Measurements from ENCODE around the gene SLC7A4.

Gene SLC7A4

DNA sequence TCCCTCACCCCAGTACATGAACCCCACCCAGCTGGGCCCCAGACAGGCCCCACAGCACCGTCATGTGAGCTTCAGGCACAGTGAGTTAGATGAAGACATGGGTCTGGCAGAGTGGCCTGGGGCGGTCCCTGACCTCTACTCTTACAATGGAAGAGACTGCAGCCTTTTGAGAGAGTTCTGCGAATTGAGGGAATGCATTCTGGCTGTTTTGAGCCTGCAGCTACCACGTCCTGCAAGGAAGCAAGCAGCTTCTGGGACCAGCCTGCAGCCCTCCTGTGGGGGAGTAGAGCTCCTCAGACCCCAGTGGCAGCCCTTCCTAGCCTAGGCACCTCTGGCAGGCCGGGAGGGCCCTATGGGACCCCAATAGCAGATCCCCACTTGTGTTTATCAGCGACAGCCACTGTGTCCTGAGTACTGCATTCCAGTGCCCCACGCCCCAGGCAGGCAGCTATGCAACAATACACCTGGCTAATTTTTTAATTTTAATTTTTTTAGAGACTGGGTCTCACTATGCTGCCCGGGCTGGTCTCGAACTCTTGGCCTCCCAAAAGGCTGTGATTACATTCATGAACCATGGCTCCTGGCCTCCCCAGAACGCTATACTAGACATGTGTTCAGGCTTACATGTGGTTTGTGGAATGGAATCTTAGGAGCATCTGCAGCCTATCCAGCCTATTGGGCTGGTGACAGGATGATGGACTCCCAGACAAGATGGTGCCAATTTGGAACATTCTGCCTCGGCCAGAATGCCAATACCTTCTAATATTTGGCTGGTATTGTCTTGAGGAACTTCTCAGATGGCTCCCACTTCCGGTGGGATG is 717 bp upstream of the SLC7A4 start:
- ATAC-seq (ENCODE audit: insufficient read depth, low read depth), result no peak
- H3K79me2 ChIP-seq (ENCODE audit: insufficient read depth, low read length), result no peaks in the 10 kb centered on the region
- H3K4me3 ChIP-seq (ENCODE audit: low read depth in 1 of 2, low read length in 2 of 2), result no peak overlapping the region
- no peaks in the 10 kb centered on the region for H3K36me3 ChIP-seq (ENCODE audit: insufficient read depth, low read length)
- H3K4me1 ChIP-seq (ENCODE audit: insufficient read depth, low read length), result no peaks in the 10 kb centered on the region
- H3K9ac ChIP-seq (ENCODE audit: low read depth, low read length), result no peak overlapping the region
- no peak overlapping the region for H3K4me2 ChIP-seq (ENCODE audit: insufficient read depth, low read length)
- H3K9me3 ChIP-seq (ENCODE audit: insufficient read depth, low read length, severe bottlenecking), result no peaks in the 10 kb centered on the region
- no peak for DNase-seq
- H4K20me1 ChIP-seq (ENCODE audit: insufficient read depth, low read length), result 0 out of 2 replicates have a peak, but pooled peaks cover 3% of the 10 kb centered on the region
- H3K27ac ChIP-seq (ENCODE audit: low read length), result no peak overlapping the region
- TF ChIP-seq, protein P1, sequence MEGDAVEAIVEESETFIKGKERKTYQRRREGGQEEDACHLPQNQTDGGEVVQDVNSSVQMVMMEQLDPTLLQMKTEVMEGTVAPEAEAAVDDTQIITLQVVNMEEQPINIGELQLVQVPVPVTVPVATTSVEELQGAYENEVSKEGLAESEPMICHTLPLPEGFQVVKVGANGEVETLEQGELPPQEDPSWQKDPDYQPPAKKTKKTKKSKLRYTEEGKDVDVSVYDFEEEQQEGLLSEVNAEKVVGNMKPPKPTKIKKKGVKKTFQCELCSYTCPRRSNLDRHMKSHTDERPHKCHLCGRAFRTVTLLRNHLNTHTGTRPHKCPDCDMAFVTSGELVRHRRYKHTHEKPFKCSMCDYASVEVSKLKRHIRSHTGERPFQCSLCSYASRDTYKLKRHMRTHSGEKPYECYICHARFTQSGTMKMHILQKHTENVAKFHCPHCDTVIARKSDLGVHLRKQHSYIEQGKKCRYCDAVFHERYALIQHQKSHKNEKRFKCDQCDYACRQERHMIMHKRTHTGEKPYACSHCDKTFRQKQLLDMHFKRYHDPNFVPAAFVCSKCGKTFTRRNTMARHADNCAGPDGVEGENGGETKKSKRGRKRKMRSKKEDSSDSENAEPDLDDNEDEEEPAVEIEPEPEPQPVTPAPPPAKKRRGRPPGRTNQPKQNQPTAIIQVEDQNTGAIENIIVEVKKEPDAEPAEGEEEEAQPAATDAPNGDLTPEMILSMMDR (IDR thresholded peaks at IDR 0.05; ENCODE audit: borderline replicate concordance, extremely low read depth, low read length, poor library complexity, severe bottlenecking), result no peak
- TF ChIP-seq EZH2 (IDR thresholded peaks at IDR 0.05; ENCODE audit: borderline replicate concordance, low read depth, low read length, severe bottlenecking), result no peak
- H2AFZ ChIP-seq (ENCODE audit: low read depth, low read length), result no peak overlapping the region
- H3K27me3 ChIP-seq (ENCODE audit: insufficient read depth, low read length, poor library complexity), result peaks cover 5% of the 10 kb centered on the region

- 0 out of 2 replicates have a peak, but pooled peaks cover 3% of the 10 kb centered on the region for H4K20me1 ChIP-seq (ENCODE audit: insufficient read depth, low read length)
- H3K27me3 ChIP-seq (ENCODE audit: insufficient read depth, low read length, poor library complexity), result no peaks in the 10 kb centered on the region
- H3K4me1 ChIP-seq (ENCODE audit: insufficient read depth, low read length), result no peaks in the 10 kb centered on the region
- no peak for ATAC-seq (ENCODE audit: insufficient read depth, low read depth)
- no peak for DNase-seq
- TF ChIP-seq, protein P1 (IDR thresholded peaks at IDR 0.05; ENCODE audit: borderline replicate concordance, extremely low read depth, low read length, poor library complexity, severe bottlenecking), result no peak
- no peak for TF ChIP-seq EZH2 (IDR thresholded peaks at IDR 0.05; ENCODE audit: borderline replicate concordance, low read depth, low read length, severe bottlenecking)
- no peak overlapping the region for H2AFZ ChIP-seq (ENCODE audit: low read depth, low read length)
- no peaks in the 10 kb centered on the region for H3K36me3 ChIP-seq (ENCODE audit: insufficient read depth, low read length)
- no peak overlapping the region for H3K27ac ChIP-seq (ENCODE audit: low read length)
- no peaks in the 10 kb centered on the region for H3K79me2 ChIP-seq (ENCODE audit: insufficient read depth, low read length)
- no peak overlapping the region for H3K4me3 ChIP-seq (ENCODE audit: low read depth in 1 of 2, low read length in 2 of 2)
- no peaks in the 10 kb centered on the region for H3K9me3 ChIP-seq (ENCODE audit: insufficient read depth, low read length, severe bottlenecking)
- H3K9ac ChIP-seq (ENCODE audit: low read depth, low read length), result no peak overlapping the region
- no peak overlapping the region for H3K4me2 ChIP-seq (ENCODE audit: insufficient read depth, low read length)
These were observed 770 bp downstream of the SLC7A4 start for GRCh38 chr22:21031545-21032036.

GRCh38 chr22:21030621-21031544 is 1.5 kb downstream of the SLC7A4 start:
- TF ChIP-seq, protein P1 (IDR thresholded peaks at IDR 0.05; ENCODE audit: borderline replicate concordance, extremely low read depth, low read length, poor library complexity, severe bottlenecking), result no peak
- TF ChIP-seq EZH2 (IDR thresholded peaks at IDR 0.05; ENCODE audit: borderline replicate concordance, low read depth, low read length, severe bottlenecking), result no peak
- Histone ChIP-seq H3K9ac (ENCODE audit: low read depth, low read length) (no peak overlapping the region), H3K9me3 (ENCODE audit: insufficient read depth, low read length, severe bottlenecking) (no peaks in the 10 kb centered on the region), H3K4me3 (ENCODE audit: low read depth in 1 of 2, low read length in 2 of 2) (no peak overlapping the region), H2AFZ (ENCODE audit: low read depth, low read length) (no peak overlapping the region), H3K36me3 (ENCODE audit: insufficient read depth, low read length) (no peaks in the 10 kb centered on the region), H3K27me3 (ENCODE audit: insufficient read depth, low read length, poor library complexity) (no peaks in the 10 kb centered on the region), H3K79me2 (ENCODE audit: insufficient read depth, low read length) (no peaks in the 10 kb centered on the region), H3K4me2 (ENCODE audit: insufficient read depth, low read length) (no peak overlapping the region), H4K20me1 (ENCODE audit: insufficient read depth, low read length) (0 out of 2 replicates have a peak, but pooled peaks cover 3% of the 10 kb centered on the region), H3K27ac (ENCODE audit: low read length) (no peak overlapping the region), H3K4me1 (ENCODE audit: insufficient read depth, low read length) (0 out of 2 replicates have a peak, but pooled peaks cover 1% of the 10 kb centered on the region)
- DNase-seq, result no peak
- ATAC-seq (ENCODE audit: insufficient read depth, low read depth), result no peak

All from DND-41 (cell line).